ENCODE data around the gene SALL2. TPM values are rescaled to one million over a fixed set of nuclear protein-coding genes. Genes with fewer than 3 reads are reported as not detected.

SALL2 gene
- total RNA-seq, 1 experiment from 2014 or later: 0.67 TPM

GRCh38 chr14:21494902-21495762 is 31.0 kb downstream of the SALL2 start:
- DNase-seq (ENCODE audit: extremely low read depth, low read depth): no peak

GRCh38 chr14:21486640-21487087 is 39.5 kb downstream of the SALL2 start:
- no peak for DNase-seq (ENCODE audit: extremely low read depth, low read depth)

DNA sequence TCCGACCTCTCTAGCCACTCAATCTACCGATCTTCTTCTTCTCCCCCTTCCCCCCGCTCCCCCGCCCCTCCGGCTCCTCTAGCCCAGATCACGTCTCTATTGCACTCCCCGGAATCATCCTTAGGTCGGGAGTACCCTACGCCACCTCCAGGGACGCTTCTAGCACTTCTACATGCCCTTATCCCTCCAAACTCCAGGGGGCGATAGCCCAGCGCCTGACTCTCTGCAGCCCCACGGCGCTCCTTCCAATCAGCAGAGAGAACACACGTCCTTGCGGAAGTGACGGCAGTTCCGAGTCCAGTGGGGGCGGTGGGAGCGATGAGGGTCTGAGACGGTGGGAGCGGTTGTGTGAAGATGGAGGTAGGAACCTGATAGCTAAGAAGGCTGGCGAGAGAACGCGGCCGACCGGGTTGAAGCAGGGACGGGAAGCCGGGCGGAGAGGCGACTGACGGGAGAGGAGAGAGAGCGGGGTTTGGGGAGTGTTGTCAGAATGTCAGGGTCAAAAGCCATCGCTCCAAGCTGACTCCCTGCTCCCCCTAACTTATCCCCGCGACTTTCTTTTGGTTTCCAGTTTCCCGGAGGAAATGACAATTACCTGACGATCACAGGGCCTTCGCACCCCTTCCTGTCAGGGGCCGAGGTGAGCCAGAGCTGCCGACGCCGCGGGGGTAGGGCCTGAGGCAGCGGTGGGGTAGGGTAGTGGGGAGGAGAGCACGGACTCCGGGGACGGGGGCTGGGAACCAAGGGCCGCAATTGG is 49.0 kb downstream of the SALL2 start, which contains the start of the genes RAB2B and TOX4:
Gene RAB2B, minus strand, starts transcription at position 35 of the 757 bp plus-strand sequence. CDS start 87 bp downstream, outside the sequence.
Gene TOX4, plus strand, starts transcription at position 271 of the 757 bp plus-strand sequence. Its CDS starts 84 bp downstream, at position 355.
- DNase-seq (ENCODE audit: extremely low read depth, low read depth): peak; percentile 99

- no peak for DNase-seq (ENCODE audit: extremely low read depth, low read depth)
Observed at GRCh38 chr14:21476523-21476924, 49.6 kb downstream of the SALL2 start.

DNA sequence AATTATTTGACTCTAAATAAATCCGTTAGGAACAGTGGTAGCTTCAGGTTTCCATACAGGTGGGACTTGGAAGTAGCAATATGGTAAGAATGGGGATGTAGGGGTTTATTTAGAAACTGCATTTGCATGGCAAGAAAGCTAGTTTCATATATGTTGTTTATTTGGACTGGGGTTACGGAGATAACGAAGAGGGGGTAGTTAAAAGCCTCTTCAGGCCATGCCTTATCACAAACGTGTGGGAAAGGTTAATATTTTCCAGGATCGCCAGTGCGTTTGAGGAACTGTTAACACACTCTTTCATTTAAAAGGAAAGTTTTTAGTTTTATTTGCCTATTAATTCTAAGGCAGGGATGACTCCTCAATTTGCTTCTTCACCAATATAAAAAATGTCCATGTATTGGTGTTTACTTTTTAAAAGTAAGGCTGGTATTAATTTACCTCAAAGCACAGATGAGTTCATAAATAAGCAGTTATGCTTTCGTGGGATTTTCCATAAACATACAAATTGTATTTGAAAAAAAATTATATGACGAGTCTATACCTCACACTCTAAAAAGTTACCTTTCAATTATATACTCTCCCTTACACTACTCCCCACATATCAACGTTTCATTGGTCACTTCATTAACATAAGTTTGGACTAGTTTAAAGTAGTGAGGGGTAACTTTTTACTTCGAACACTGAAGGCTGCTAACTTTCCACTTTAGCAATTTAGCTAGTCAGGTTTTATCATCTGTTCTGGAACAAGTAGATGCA is 50.2 kb downstream of the SALL2 start:
- no peak for DNase-seq (ENCODE audit: extremely low read depth, low read depth)

Other genes with a start within 250 kb of the SALL2 start
- 0.05 TPM in 1 of 2 replicates, not detected in the other for gene RPGRIP1, start 246.3 kb downstream of the SALL2 start, total RNA-seq (2014; rRNA removed; shearing (Covaris generic))
- 119 and 127 TPM in 2 replicates for gene SUPT16H, start 142.3 kb downstream of the SALL2 start, total RNA-seq (2014; rRNA removed; shearing (Covaris generic))
- gene CHD8, start 70.2 kb downstream of the SALL2 start, total RNA-seq (2014; rRNA removed; shearing (Covaris generic)): 41.7 and 42.4 TPM in 2 replicates
- 28.2 and 33.3 TPM in 2 replicates for gene RAB2B, start 49.4 kb downstream of the SALL2 start, total RNA-seq (2014; rRNA removed; shearing (Covaris generic))
- 24.7 and 26.8 TPM in 2 replicates for gene TOX4, start 49.2 kb downstream of the SALL2 start, total RNA-seq (2014; rRNA removed; shearing (Covaris generic))
- gene METTL3, start 15.0 kb downstream of the SALL2 start, total RNA-seq (2014; rRNA removed; shearing (Covaris generic)): 65.8 and 72.2 TPM in 2 replicates
- gene OR10G3, start 53.7 kb upstream of the SALL2 start, total RNA-seq (2014; rRNA removed; shearing (Covaris generic)): not detected in 2 replicates
- gene OR10G2, start 108.6 kb upstream of the SALL2 start, total RNA-seq (2014; rRNA removed; shearing (Covaris generic)): not detected in 2 replicates
- not detected in 2 replicates for gene OR4E2, start 127.5 kb upstream of the SALL2 start, total RNA-seq (2014; rRNA removed; shearing (Covaris generic))
- gene OR4E1, start 147.5 kb upstream of the SALL2 start, total RNA-seq (2014; rRNA removed; shearing (Covaris generic)): not detected in 2 replicates